Right hindlimb (tissue), 1 donor: ENCODE results near the gene JAML.
A peak's percentile ranks its signal among the peaks of the same experiment; 100 is the strongest.

Experiments
- DNase-seq: peaks from one replicate; pipeline ENCODE4 v3.0.0-alpha.2; 2018

The JAML gene

DNA sequence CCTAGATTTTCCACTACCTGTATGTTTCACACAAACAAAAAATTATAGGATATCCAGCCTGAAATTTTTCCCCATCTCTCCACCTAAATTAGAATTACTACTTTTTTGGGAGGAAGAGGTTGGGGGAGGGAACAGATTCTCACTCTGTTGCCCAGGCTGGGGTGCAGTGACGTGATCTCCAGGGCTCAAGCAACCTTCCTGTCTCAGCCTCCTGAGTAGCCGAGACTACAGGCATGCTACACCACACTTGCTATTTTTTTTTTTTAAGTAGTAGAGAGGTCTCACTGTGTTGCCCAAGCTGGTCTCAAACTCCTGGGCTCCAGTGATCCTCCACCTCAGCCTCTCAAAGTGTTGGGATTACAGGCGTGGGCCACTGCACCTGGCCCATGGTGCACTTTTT is 9.5 kb downstream of the JAML start:
- no peak for DNase-seq

GRCh38 chr11:118214210-118214914 is 10.4 kb downstream of the JAML start:
- DNase-seq = no peak

DNA sequence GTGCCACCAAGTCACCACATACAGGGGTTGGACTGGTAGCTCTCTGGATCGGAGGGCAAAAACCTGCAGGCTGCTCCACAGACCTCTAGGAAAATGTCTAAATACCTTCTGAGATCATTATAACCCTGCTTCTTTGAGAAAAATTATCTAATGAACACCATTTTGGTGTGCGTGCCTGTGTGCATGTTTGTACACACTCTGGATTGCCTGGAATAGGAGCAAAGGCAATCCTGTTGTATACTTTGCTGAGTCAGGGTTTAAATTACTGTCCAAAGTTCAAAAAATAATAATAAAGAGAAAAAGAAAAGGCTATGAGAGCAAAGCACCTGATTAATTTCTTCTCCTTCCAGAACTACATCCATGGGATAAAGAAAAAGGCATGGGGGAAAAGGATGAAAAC is 11.0 kb downstream of the JAML start:
- DNase-seq = no peak

GRCh38 chr11:118213201-118213600 is 11.6 kb downstream of the JAML start:
- no peak for DNase-seq

- no peak for DNase-seq
Observed at GRCh38 chr11:118212781-118213191, 12.0 kb downstream of the JAML start.

DNA sequence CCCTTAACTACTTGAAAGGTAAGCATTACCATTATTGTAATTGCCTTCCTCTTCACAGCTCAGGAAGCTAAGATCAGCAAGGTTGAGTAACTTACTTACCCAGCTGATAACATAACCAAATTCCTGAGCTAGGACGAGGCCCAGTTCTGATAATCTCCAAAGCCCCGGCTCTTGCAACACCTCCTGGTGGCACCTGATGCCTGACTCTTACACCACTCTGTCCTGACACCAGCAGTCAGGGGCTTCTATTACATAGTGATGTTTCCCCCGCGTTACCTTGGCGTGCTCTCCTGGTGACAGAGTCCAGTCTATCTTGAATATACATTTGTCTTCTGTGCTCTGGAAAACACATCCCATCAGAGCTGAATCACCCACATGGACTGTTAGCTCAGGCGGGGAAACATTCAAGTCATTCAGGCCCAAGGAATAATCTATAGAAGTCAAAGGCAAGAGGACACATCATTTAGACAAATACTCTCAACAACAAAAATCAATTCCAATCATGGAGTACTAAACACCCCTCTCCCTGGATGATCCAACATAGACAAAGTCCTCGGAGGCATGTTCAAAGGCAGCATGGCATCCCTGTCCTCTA is 12.6 kb downstream of the JAML start:
- no peak for DNase-seq

GRCh38 chr11:118211006-118211405 is 13.8 kb downstream of the JAML start:
- no peak for DNase-seq

DNA sequence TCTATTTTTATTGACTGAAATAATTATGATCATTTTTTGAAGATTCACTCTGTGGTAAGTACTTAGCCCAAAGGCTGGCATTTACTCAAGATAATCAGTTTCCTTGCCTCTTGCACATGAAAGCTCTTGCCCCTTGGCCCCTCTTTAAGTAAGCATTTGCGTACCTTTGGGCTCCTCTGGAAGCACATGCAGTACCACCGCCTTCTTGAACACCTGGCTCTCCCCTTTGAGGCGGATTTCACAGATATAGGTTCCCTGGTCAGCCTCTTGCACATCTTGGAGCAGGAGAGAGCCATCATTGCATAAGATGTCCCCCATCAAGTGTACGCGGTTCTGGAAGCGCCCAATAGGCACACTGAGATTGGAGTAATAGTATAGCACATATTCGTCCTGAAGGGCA is 14.5 kb downstream of the JAML start:
- DNase-seq = no peak

DNA sequence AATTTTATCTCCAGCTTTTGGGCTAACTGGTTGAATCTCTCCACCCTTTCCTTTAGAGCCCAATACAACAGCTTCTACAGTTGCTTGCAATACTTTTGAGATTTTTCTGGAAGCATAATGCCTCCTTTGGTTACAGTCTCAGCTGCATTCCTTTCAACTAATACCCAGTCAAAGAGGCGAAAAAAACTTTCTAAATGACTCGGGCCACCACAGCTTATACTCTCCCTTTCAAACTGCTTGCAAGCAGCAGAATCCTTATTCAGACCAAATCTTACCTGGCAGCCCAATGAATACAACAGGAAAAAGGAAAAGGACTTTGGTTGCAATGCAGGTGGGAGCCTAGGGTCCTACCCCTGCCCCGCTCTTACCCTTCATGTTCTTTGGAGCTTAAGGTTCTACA is 15.8 kb downstream of the JAML start:
- no peak for DNase-seq

DNA sequence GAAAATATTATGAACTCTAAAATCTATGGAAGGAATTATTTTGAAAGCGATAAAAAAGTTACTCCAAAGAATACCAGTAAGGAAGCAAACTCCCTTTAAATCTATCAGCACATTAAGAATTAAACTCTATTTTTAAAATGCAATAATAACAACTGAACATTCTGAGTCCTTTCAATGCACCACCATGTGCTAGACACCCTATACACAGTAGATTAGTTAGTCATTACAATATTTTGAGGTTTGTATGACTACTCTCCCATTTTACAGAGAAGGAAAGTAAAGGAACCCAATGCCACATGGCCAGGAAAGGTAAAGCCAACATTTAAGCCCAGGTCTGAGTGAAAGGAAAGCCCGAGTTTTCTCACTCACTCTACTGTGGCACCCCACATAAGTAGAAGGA is 17.7 kb downstream of the JAML start:
- DNase-seq = no peak

DNA sequence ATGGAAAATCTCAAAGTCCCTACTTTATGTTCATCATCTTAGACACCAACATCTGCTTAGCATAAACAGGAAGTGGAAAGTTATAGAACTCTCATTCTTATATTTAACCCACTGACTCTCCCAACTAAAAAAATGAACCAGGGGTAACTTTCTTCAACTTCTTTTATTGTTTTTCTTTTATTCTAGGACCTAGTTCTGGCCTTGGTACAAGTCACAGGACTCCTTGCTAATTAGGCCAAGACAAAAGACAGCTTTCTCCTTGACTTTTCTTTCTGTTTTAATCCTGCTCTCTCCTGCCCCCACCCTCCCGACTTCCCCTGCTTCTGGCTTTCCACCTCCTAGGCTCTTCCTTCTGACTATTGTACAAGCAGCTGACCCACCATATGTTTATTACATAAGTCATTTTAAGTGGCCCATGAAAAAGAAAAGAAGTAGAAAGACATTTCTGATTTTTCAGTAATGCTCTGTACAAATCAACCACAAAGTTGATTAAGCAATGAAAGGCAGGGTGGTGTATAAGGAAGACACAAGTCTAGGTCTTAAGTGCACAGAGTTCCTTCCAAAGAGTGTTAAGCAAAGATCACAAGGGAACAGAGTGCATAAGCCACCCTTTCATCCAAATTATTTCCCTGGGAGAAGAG is 18.3 kb downstream of the JAML start:
- no peak for DNase-seq

DNA sequence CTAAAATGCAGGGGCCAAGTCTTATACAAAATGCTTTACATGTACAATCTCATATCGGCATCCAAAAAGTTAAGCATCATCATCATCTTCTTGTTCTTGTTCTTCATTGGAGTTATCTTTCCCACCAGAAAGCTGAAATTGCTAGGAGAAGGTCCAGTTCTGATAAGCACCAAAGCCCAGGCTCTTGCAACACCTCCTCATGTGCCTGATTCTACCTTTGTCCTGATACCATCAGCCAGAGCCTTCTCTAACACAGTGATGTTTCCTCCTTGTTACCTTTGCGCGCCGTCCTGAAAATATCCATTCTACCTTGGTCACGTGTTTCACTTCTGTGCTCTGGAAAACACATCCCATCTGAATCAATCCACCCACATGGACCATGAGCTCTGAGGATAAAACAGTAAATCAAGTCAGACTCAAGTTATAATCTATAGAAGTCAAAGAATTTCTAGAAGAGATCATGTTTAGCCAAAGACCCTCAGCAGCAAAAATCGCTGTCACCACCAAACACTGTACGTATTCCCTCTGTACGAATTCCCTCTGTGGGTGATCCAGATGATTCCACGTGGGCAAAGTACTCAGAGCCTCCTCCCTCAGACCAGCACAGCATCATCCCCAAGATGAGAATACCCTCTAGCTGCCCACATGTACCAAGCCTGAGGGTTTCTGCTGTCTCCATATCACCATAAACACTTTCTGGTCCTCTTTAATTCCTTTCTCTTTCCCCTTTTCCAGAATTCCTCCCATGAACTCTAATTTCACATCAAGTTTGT is 19.0 kb downstream of the JAML start:
- DNase-seq = no peak

GRCh38 chr11:118202599-118203422 is 22.0 kb downstream of the JAML start:
- DNase-seq = no peak

- no peak for DNase-seq
Observed at GRCh38 chr11:118201966-118202365, 22.8 kb downstream of the JAML start.

GRCh38 chr11:118200901-118201680 is 23.7 kb downstream of the JAML start:
- DNase-seq = no peak

DNA sequence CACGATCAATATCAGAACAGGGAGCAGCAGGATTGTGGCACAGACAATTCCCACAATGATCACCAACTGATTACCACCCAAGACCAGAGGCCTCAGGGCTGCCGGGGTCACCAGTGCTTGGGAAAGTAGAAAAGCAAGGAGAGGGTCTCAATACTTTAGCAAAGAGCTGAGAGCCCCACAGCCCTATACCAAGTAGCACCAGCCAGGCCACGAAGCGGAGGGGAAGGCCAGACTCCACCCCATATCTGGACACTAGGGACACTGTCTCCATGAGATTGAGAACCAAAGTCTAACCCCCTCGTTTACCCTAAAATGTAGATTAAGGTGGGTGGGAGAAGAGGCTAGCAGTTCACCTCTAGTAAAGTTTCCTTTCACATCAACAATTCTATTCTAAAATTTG is 24.3 kb downstream of the JAML start:
- no peak for DNase-seq

GRCh38 chr11:118199135-118199534 is 25.7 kb downstream of the JAML start:
- no peak for DNase-seq

DNA sequence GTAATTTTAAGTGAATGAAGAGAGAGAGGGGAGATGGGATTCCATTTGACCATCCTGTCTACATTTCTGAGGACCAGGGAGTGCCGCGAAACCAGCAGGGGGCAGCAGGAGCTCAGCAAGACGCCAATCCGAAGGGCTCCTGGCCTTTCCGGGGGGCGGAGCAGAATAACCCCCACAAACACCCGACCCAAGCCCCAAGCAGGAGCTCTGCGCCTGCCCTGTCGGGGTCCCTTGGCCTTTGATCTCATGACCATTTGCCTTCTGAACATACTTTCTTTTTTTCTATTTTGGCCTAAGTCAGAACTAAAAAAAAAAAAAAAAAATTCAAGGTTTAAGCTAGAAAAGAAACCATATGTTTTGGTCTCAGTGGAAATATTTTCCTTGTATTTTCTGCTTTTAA is 26.4 kb downstream of the JAML start:
- DNase-seq = peak; percentile 79

DNA sequence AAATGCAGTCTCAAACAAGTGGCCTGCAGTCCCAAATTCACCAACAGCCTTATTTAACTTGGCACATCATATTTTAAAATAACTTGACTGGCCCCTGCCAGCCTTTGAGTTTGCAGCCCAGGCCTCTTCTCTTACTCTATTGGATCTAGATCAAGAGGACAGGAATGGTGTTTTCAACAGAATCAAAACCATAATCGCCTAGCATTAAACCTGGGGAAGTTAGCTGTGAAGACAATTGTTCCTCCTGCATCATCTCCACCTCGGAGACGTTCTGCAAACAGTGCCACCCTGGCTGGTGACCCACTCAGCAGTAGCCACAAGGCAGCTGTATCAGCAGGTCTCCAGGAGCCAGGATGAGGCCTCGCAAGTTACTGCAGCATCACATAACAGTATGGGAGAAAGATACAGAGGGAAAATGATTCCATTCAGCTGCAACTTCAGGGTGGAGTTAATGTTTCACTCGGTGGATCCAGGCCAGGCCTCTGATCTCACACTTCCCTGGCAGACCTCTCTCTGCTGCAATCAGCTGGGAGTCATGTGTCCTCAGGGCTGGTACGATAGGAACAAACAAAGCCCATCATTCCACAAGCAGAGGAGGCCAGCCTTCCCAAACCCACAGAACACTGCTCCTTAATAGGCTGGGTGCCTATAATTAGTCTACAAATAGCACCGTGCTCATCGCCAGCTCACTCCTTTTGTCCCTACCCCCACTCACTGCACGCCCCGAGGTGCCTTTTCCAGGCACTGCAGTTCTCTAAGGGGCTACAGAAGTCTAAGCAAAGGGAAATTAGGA is 29.8 kb downstream of the JAML start:
- peak; percentile 69 for DNase-seq

- DNase-seq = no peak
Observed at GRCh38 chr11:118193910-118194566, 30.8 kb downstream of the JAML start.
